ENCODE data around the gene NDUFS7. TPM values are rescaled to one million over a fixed set of nuclear protein-coding genes. Genes with fewer than 3 reads are reported as not detected.

The NDUFS7 gene
- total and polyA plus RNA-seq, 10 of the 15 experiments (the other 5 are each of a cell fraction or from before 2014, with no cell fraction given), result 5.1 to 282 (median 92.9) TPM

- no peak for TF ChIP-seq TCF7 (IDR thresholded peaks at IDR 0.05; ENCODE audit: borderline replicate concordance)
- TF ChIP-seq SP1 (IDR thresholded peaks at IDR 0.05; ENCODE audit: low read depth, low read length), result peak; percentile 81
- TF ChIP-seq SREBF2 (IDR thresholded peaks at IDR 0.05; ENCODE audit: low read length), result no peak
- no peak for TF ChIP-seq PRDM15 (CRISPR knock-in tag; IDR thresholded peaks at IDR 0.05)
- TF ChIP-seq BCL3 (IDR thresholded peaks at IDR 0.05; ENCODE audit: borderline replicate concordance, insufficient read depth, low read depth, low read length, poor library complexity, severe bottlenecking), result peak; percentile 85
- no peak for TF ChIP-seq YBX1 (IDR thresholded peaks at IDR 0.05)
- no peak for TF ChIP-seq KDM1A (IDR thresholded peaks at IDR 0.05; ENCODE audit: borderline replicate concordance)
- no peak for TF ChIP-seq PAX8 (IDR thresholded peaks at IDR 0.05)
- peak; percentile 100 for TF ChIP-seq TAF1 (IDR thresholded peaks at IDR 0.05; ENCODE audit: borderline replicate concordance, low read depth, low read length)
- peak; percentile 98 for TF ChIP-seq MYC (IDR thresholded peaks at IDR 0.05; ENCODE audit: insufficient read depth, insufficient read length, insufficient replicate concordance, low read length, severe bottlenecking)
- peak; percentile 100 for TF ChIP-seq POLR2AphosphoS5 (IDR thresholded peaks at IDR 0.05; ENCODE audit: low read length)
- no peak for TF ChIP-seq PBX3 (IDR thresholded peaks at IDR 0.05; ENCODE audit: insufficient replicate concordance, low read depth, low read length)
- no peak for TF ChIP-seq ZNF24 (IDR thresholded peaks at IDR 0.05)
- peak; percentile 94 for TF ChIP-seq NBN (IDR thresholded peaks at IDR 0.05)
- TF ChIP-seq SMAD1 (IDR thresholded peaks at IDR 0.05; ENCODE audit: low read depth, partially characterized antibody), result peak; percentile 49
- TF ChIP-seq SKIL (IDR thresholded peaks at IDR 0.05; ENCODE audit: low read depth, poor library complexity, severe bottlenecking), result no peak
- TF ChIP-seq CHD2 (IDR thresholded peaks at IDR 0.05; ENCODE audit: borderline replicate concordance, low read depth, low read length), result peak; percentile 100
- no peak for TF ChIP-seq SREBF1 (IDR thresholded peaks at IDR 0.05; ENCODE audit: low read length)
- TF ChIP-seq ZBTB33 (IDR thresholded peaks at IDR 0.05), result 0 out of 2 replicates have a peak, but pooled peaks have one; percentile 10
These were observed 54.6 kb downstream of the NDUFS7 start, which contains the start of gene RPS15 (continued) for GRCh38 chr19:1438035-1438932.

Measured in GM12878 (cell line).